Fibroblast of the conjunctiva (primary cell): ENCODE data around the gene NMNAT2.
"Not testable (repeated sequence)": the region's sequence is repeated elsewhere in the genome, so short reads cannot be mapped to it uniquely, and the experiment has no call there.

Experiments
- DNase-seq: peaks from one replicate; pipeline ENCODE4 v3.0.0-alpha.2; 2010; ENCODE audit warnings: low read depth

Gene NMNAT2

DNA sequence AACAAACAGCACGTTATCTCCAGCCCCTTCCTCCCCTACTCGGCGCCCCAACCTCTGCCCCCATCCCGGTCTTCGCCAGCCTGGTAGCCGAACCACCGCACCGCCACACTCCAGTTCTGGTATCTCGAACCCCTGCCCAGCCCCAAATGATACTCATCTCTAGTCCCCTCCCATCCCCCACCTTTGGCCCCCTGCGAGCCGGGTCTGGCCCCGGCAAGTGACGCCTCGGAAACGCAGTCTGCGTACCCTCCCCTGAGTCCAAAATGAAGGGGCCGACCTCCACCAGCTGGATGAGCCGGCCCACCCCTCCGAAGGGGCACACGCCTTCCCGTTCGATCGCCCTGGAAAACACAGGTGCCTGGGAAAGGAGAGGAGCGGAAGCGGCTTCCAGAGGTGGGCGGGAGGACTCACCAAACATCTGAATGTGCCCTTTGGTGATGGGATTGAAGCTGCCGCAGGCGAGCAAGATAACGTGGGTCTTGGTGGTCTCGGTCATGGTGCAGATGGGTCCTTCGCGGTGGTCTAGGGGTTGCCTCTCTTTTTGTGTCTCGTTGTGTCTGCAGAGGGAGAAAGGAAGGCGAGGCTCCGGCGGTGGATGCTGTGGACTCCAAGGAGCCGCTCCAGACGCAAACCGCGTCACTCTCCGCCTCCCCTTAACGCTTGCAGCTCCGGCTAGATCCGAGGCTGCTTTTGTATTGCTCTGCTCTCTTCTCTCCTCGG lies at the start of gene NMNAT2:
Gene NMNAT2, minus strand, starts transcription at position 609 of the 720 bp plus-strand sequence. Its CDS starts 113 bp downstream, at position 496.
- DNase-seq = no peak

DNA sequence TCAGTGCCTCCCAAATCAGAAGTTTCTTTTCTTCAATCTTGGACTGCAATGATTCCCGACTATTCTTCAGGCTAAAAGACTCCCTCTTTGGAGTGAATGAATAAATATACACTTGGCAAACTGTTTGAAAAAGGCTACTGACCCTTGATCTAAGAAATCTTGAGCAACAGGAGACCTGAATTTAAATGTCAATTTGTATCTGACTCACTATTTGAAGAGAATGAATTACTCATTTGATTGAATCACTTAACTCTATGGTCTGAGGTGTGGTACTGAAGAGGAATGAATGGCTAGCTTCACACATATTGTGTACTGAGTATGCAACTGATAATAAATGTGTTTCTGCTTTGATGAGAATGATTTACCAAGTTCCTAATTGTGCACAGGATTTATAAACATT lies 49.5 kb upstream of the NMNAT2 start:
- no peak for DNase-seq

DNA sequence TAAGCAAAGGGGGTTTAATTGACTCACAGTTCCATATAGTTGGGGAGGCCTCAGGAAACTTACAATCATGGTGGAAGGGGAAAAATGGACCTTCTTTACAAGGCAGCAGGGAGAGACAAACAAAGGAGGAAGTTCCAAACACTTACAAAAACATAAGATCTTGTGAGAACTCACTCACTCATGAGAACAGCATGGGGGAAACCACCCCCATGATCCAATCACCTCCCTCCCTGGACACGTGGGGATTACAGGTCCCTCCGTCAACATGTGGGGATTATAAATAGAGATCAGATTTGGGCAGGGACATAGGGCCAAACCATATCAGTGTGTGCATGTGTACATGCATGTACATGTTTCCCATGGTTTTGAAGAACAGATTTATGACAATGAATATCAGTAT lies 48.6 kb upstream of the NMNAT2 start:
- DNase-seq = no peak

DNA sequence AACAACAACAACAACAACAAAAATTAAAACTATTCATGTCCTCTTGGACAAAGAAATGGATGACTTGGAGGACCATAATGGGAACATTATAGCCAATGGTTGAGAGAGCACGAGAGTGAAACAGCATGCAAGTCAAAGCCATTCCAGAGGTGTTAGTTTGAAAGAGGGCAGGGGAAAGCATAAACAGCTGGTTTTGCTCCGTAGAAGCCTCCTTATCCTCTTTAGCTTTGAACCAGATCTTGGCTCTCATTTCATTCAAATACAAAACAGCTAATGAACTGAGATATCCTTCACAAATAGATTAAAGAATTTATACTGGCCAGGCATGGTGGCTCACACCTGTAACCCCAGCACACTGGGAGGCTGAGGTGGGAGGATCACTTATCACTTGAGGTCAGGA lies 45.4 kb upstream of the NMNAT2 start:
- no peak for DNase-seq

DNA sequence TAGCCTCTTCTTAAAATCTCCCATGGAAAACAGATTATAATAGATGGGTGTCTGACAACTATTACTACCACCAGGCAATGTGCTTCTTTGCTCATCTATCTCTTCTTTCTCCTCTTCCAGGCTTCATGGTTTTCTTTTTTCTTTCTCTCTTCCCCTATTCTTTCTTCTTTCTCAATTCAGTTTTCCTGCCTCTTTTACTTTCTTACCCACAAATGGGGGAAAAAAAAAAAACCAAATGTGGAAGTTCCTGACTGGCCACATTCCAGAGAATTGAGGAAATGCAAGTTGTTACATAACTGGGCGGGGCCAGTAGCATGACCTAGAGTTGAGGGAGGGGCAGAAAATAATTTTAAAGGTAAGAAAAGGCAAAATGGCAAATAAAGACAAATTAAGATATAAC lies 43.2 kb upstream of the NMNAT2 start:
- DNase-seq = no peak

DNA sequence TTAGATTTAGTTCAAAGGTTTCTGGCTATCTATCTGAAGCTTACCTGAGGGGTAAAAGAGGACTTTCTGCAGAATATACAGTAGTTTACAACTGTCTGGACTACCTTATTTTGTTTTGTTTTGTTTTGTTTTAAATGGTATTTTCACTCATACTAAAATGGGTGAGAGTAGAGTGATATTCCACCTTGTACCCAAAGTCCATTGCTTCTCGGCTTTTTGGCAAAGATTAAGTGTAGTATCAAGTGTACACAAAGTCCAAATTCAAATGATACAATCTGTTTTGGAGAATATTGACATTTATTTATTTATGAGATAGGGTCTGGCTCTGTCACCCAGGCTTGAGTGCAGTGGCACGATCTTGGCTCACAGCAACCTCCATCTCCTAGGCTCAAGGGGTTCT lies 42.4 kb upstream of the NMNAT2 start:
- no peak for DNase-seq

DNA sequence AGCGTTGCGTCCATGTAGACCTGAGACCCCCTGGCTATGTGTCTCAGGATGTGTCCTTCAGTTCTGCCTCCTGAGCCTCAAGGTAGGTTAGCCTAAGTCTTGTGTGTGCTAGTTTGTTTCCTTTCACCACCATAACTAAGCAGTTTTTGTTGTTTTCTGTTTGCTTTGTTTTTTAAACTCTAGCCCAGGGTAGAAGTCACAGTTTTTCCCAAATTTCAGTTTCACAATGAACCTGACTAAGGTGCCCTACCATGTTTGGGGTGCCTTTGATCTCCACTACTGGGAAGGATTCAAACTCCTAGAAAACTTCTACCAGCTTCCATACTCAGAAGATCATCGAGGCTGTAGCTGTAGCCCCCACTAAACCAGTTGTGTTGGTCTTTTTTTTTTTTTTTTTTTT lies 39.3 kb upstream of the NMNAT2 start:
- no peak for DNase-seq

DNA sequence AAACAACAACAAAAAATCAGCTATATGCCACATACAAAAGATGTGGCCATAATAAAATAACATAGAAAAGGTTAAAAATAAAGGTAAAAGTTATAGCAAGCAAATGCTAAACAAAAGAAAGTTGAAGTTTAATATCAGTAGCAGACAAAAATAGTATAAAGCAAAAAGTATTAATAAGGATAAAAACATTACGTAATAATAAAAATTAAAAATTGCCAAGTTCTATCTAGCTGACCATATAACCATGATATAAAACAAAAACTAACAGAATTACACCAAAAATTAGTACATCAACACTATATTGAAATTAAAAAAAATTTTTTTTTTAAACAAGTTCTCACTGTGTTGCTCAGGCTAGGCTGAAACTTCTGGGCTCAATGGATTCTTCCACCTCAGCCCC lies 38.6 kb upstream of the NMNAT2 start:
- DNase-seq = no peak

DNA sequence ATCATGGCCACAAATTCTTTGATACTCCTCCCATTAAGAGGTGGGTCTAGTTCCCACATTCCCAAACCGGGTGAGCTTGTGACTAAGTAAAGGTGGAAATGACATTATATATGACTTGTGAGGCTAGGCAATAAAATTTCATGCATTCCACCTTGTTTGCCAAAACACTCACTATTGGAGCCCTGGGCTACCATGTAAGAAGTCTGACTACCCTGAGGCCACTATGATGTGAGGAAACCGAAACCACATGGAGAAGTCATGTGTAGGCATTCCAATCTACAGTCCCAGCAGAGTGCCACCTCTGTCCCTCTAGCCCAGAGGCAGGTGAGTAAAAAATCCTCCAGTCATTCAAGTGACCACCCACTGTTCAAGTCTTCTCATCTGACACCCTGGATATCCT lies 36.2 kb upstream of the NMNAT2 start:
- no peak for DNase-seq

DNA sequence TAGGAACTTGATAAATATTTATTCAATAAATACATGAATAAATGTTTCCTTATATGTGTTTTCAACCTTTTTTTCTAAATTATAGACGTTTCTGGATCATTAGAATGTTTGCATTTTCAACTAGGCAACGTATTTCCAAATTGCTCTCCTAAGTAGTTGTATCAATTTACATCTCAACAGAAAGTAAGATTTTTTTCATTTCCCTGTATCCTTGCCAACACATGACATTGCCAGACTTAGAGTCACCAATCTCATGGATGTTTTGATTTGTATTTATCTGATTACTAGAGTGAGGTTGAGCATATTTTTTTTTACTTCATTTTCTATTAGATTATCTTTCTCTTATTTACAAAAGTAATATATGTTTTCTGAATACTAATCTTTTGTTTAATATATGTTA lies 31.9 kb upstream of the NMNAT2 start:
- no peak for DNase-seq

DNA sequence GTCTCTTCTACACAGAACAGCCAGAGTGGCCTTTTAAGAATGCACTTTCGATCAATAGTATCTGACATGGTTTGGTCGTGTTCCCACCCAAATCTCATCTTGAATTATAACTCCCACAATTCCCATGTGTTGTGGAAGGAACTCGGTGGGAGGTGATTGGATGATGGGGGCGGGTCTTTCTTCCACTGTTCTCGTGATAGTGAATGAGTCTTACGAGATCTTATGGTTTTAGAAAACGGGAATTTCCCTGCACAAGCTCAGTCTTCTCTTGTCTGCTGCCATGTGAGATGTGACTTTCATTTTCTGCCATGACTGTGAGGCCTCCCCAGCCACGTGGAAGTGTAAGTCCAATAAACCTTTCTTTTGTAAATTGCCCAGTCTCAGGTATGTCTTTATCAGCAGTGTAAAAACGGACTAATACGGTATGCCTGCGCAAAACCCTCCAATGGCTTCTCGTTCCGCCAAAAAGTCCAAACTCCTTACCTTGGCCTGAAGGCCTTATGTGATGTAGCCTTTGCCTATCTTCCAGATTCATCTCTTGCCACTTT lies 31.1 kb upstream of the NMNAT2 start:
- no peak for DNase-seq

DNA sequence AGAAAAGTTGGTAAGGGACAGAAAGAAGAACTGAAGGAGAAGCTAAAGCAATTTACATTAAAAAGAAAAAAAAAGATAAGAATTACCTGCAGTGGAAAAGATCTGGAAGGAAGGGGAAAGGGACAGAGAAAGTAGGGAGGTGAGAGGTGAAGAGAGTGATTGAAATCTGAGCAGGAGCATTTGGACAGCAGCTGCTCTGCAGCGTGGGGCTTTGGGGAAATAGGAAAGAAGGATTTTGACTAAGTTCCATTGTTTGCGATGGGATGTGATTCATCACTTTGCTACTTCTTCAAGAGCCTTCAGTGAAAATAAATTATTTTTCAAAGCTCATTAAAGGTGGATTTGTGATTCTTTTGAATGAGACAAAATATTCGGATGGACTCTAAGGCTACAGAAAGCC lies 26.1 kb upstream of the NMNAT2 start:
- no peak for DNase-seq

DNA sequence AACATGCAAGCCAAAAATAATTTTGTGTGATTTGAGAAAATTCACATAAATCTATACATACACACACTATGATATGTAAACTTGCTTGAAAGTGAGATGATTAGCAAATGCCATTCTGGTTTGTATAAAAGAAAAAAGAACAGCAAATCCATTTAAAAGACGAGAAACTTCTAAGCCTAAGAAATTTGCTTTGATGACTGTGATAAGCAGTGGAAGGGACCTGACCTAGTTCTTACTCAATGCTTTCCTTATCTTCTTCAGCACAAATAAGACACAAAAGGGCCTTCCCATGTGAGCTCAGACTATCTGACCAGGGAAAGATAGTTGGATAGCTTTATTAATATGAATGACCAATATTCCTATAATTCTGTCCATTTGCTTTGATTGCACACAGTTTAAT lies 25.3 kb upstream of the NMNAT2 start:
- no peak for DNase-seq

DNA sequence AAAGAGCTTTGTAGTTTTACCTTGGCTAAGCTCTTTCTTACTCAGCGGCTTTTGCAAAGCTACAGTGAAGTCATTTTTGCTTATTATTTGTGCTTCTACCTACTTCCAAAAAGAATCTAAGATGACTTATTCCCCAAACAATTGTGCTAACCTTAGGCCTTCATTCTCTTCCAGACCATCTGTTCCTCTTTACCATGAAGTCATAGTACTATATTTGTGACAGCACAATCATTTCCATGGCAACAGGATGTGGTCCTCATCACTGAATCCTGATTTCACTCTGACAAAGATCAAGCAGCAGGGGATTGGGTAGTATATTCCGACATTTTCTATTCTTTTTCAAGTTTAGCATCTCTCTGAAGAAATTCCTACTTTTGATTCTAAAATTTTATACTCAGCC lies 24.8 kb upstream of the NMNAT2 start:
- DNase-seq = no peak

DNA sequence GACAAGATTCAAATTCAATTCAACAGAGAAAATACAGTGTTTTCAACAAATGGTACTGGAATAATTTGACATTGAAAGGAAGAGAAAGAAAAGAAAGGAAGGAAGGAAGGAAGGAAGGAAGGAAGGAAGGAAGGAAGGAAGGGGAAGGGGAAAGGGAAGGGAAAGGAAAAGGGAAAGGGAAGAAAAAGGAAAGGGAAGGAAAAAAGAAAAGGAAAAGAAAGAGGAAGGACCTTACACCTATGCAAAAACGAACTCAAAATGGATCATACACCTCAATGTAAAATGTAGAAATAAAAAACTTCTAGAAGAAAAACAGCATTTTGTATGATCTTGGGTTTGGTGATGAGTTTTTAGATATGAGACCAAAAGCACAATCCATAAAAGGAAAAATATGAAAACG lies 19.9 kb upstream of the NMNAT2 start:
- no peak for DNase-seq

DNA sequence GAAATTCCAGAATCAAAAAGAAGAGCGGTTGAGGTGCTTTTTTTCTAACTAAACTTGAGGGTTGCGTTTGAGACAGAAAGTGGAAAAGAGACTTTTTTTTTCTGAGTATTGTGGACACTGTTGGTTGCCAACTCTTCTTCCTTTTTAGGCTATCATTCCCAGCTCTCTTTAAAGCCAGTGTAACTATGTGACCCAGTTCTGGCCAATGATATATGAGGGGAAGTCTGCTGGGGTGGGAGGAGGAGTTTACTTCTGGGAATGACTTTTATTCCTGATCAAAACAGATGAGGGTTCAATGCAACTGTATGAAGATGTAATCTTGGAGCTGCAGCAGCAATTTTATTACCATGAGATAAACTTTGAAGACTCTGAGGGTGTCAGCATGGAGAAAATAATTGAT lies 17.3 kb upstream of the NMNAT2 start:
- DNase-seq = no peak

DNA sequence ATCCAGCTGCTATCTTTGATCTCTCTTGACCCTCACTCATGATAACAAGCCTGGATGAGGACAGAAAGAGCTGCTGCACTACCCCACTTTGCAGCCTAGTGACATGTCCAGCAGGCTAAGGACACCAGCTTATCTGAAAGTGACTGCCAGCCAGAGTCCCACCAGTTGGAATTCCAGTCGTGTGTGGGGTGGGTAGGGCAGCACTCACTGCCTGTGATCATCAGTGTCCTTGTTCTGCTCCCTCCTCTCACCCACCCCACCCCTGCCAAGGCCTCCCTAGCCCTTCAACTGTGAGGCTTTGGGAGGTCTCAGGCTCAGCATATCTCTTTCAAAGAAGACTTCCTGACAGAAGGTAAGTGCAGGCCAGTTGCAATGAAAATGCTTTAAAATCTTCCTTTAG lies 15.5 kb upstream of the NMNAT2 start:
- no peak for DNase-seq

DNA sequence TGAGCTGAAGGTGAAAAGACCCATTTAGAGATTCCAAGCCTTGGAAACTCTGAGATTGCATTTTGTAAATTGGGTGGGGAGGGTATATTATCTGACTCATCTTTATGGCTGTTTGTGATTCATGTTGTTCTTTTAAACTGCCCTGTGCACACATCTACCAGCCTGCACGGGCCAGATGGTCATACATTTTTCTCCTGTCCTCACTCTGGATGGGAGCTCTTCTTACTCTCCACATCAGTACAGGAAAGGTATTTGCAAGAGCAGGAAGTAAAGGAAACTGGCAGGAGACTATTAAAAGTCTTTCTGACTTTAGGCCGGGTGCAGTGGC lies 14.3 kb upstream of the NMNAT2 start:
- no peak for DNase-seq

DNA sequence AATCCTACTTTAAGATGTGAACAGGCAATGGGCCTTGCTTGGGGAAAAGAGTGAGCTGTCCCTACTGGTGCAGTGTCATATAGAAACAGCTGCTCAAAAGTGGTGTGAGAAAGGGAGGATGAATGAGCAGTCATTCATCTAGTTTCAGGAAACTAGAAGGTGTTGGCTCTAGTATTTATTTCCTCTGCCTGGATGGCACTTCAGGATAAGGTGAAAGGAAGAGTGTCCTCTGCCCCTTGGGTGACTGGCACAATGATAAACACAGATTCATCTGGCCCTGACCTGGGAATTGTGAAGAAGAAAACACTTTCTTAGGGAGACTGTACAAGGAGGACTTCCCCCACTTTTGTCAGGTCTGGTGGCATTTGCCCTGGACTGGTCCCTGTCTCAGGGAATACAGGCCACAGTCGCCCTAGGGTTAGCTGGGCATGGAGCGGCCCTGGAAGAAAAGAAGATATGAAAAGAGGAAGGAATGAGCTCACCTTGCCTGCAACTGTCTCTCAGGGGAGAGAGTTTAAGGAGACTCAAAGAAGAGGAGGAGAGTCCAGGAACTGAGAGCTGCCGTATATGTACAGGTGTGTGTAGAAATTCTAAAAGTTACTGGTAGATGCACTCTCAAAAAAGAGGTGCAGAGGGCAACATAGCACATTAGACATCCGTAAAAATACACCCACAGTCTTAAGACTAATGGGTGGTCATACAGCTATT lies 13.8 kb upstream of the NMNAT2 start:
- DNase-seq = no peak

DNA sequence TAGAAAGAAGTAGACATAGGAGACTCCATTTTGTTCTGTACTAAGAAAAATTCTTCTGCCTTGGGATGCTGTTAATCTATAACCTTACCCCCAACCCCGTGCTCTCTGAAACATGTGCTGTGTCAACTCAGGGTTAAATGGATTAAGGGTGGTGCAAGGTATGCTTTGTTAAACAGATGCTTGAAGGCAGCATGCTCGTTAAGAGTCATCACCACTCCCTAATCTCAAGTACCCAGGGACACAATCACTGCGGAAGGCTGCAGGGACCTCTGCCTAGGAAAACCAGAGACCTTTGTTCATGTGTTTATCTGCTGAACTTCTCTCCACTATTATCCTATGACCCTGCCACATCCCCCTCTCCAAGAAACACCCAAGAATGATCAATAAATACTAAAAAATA lies 9.4 kb upstream of the NMNAT2 start:
- not testable (repeated sequence) for DNase-seq

DNA sequence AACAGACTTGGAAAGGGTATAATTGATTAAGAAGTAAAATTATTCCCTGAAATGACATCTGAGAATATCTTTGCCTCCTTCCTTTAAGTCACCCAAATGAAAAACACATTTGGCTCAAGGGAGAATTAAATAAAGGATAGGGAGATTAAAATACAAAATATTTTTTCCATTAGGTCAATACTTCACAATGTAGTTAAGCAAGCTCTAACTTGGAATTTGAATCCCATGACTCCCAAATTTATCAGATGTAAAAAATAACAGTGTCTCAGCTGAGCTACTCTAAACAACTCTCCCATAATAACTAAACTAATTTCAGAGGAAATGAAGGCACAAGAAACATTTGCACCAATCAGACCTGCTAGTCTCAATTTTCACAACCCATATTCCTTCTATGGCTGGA lies 6.5 kb upstream of the NMNAT2 start:
- DNase-seq = no peak

DNA sequence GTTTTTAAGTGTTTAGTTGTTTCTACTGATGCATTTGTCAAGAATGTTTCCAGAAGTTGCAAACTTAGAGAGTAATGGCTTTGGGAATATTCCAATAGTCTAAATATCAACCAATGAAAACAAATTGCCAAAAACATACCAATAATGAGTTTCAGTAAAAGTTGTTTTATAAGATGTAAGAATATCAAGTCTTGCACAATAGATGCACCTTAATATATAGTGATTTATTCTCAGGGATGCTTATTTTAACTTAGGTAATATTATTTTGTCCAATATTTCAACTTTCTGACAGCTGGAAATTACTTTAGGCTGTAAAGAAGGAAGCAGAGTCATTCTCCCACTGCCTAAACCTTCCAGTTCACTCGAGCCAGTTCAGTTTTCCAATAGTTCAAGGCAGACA lies 5.4 kb upstream of the NMNAT2 start:
- DNase-seq = no peak

DNA sequence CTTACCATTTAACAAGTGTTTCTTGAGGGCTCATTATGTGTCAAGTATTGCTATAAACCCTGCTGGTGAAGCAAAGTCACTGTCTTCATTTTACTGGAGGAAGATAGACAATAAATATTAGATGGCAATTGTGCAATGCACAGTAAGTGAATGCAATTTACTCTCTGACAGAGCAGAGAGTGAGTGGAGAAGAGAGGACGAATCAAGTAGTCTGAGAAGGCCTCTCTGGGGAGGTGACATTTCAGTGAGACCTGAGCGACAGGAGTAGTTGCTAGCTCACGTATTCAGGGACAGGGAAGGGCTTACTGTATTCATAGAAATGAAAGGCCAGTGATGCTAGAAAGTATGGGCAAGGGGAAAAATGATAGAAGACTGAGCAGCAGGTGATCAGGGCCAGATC lies 1.2 kb upstream of the NMNAT2 start:
- DNase-seq = no peak

DNA sequence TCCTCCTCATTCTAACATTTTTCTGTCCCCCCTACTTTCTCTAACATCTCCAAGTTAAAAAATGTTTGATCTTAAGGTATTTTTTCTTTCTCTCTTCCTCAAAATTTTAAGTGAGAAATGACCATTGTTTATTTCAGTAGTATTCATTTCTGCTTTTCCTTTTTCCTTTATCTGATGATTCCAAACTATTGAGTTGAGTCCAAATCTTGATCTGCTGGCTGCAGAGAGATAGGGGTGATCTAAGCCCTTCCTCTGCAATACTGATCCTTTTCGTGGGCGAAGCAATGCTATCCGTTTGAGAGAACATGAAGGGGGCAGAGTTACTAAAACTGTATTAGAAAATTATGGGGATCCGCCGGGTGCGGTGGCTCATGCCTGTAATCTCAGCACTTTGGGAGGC lies 516 bp upstream of the NMNAT2 start:
- no peak for DNase-seq
